Ishikawa (cell line): ENCODE measurements around the gene OR4L1.

Experiments
- EGR1 ChIP-seq: IDR thresholded peaks from 2 replicates; pipeline ENCODE4 v1.6.1; 2012
- EP300 ChIP-seq: IDR thresholded peaks from 2 replicates; pipeline ENCODE4 v1.6.1; 2012; ENCODE audit warnings: borderline replicate concordance
- FOXM1 ChIP-seq: IDR thresholded peaks from 2 replicates; pipeline ENCODE4 v1.6.1; 2012; ENCODE audit warnings: low read depth, borderline replicate concordance
- RAD21 ChIP-seq: IDR thresholded peaks from 2 replicates; pipeline ENCODE4 v1.6.1; 2012; ENCODE audit warnings: low read depth
- REST ChIP-seq: IDR thresholded peaks from 2 replicates; pipeline ENCODE4 v1.6.1; 2012; ENCODE audit warnings: low read depth, mild to moderate bottlenecking
- TCF12 ChIP-seq: IDR thresholded peaks from 2 replicates; pipeline ENCODE4 v1.6.1; 2012; ENCODE audit warnings: low read depth
- TEAD4 ChIP-seq: IDR thresholded peaks from 2 replicates; pipeline ENCODE4 v1.6.1; 2012
- TF ChIP-seq, protein P1 (sequence below): IDR thresholded peaks from 2 replicates; pipeline ENCODE4 v1.6.1; 2012

DNA sequence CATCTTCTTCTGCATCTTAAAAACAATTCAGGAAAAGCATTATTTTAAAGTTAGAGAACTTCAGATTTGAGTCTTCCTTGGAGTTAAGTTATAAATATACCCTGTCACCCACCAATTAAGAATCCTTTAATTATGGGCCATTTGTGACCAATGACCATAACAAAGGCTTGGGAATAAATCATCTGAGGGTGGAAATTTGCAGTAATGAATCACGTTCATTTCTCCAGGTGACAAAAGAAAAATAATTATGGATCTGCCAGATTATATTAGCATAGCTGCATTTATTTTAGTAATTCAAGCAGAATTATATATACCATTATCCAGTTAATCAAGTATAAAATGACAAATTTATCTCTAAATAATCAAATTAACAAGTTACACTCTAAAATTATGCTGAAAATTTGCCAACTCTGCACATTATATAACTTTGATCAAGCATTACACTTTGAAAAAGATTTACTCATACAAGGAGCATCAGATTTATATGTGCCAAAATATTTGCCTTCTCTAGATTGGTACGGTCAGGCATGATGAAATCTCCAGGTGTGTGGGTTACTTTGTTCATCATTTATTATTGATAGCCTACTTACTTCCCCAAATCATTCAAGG lies 40.5 kb upstream of the OR4L1 start, which contains the start of gene OR4K14:
- TF ChIP-seq EGR1 (no peak), FOXM1 (no peak), TCF12 (no peak), TEAD4 (no peak), REST (no peak), EP300 (no peak), RAD21 (no peak)
- TF ChIP-seq, protein P1, sequence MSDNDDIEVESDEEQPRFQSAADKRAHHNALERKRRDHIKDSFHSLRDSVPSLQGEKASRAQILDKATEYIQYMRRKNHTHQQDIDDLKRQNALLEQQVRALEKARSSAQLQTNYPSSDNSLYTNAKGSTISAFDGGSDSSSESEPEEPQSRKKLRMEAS: no peak
